K562 (cell line): ENCODE data around the gene RPL9. TPM values are rescaled to one million over a fixed set of nuclear protein-coding genes. Genes with fewer than 3 reads are reported as not detected.

ENCODE experiments used
- BACH1 ChIP-seq: fragments of 200-800 bp; sonication (Bioruptor generic); IDR thresholded peaks from 2 replicates; pipeline ENCODE4 v1.6.1; 2016; ENCODE audit warnings: missing genetic modification characterization, missing compliant biosample characterization
- CEBPG ChIP-seq, 3 experiments: fragments of 200-800 bp in 1 of 3; sonication (Bioruptor generic) in 1 of 3; sonication (generic) in 1 of 3; formaldehyde crosslinking in 1 of 3; IDR thresholded peaks in 2 of 3; conservative IDR thresholded peaks in 1 of 3; 2 replicates each; pipeline versions ENCODE4 v1.6.1 to v1.8.0; 2016 to 2022; ENCODE audit warnings: missing compliant biosample characterization in 2 of 3, missing genetic modification characterization in 2 of 3, mild to moderate bottlenecking in 1 of 3, missing genetic modification reagents in 1 of 3
- CSDE1 ChIP-seq, 2 experiments: fragments of 450-650 bp; IDR thresholded peaks; 2 replicates each; pipeline ENCODE4 v1.6.1; 2016; ENCODE audit warnings: mild to moderate bottlenecking in 1 of 2
- EP400 ChIP-seq: fragments of 450-650 bp; IDR thresholded peaks from 2 replicates; pipeline ENCODE4 v1.6.1; 2017; ENCODE audit warnings: antibody characterized with exemption, mild to moderate bottlenecking, moderate library complexity
- ETV1 ChIP-seq: fragments of 450-650 bp; conservative IDR thresholded peaks from 2 replicates; pipeline ENCODE4 v1.6.1; 2016; ENCODE audit warnings: missing genetic modification characterization, control low read depth, low read depth, missing compliant biosample characterization
- ILF3 ChIP-seq: fragments of 450-650 bp; IDR thresholded peaks from 2 replicates; pipeline ENCODE4 v1.6.1; 2018; ENCODE audit warnings: antibody characterized with exemption, mild to moderate bottlenecking, moderate library complexity, borderline replicate concordance
- JUN ChIP-seq, 2 experiments: sonication (generic) in 1 of 2; formaldehyde crosslinking in 1 of 2; IDR thresholded peaks; 2 replicates each; pipeline versions ENCODE4 v1.6.1 to v1.8.0; 2012 to 2022; ENCODE audit warnings: borderline replicate concordance in 2 of 2, mild to moderate bottlenecking in 2 of 2, improper control_type of control experiment in 1 of 2, low read depth in 1 of 2, low read length in 1 of 2, missing genetic modification reagents in 1 of 2
- MEIS2 ChIP-seq: fragments of 450-650 bp; IDR thresholded peaks from 2 replicates; pipeline ENCODE4 v1.6.1; 2014; ENCODE audit warnings: mild to moderate bottlenecking; ENCODE audit not compliant: partially characterized antibody
- NR1H2 ChIP-seq: sonication (generic); formaldehyde crosslinking; IDR thresholded peaks from 2 replicates; pipeline ENCODE4 v1.4.0; 2020; ENCODE audit warnings: mild to moderate bottlenecking, missing genetic modification reagents
- NR2F6 ChIP-seq: fragments of 450-650 bp; formaldehyde crosslinking; IDR thresholded peaks from 2 replicates; pipeline ENCODE4 v1.4.0; 2020; ENCODE audit warnings: mild to moderate bottlenecking
- PHF20 ChIP-seq: fragments of 450-650 bp; IDR thresholded peaks from 2 replicates; pipeline ENCODE4 v1.6.1; 2018; ENCODE audit not compliant: partially characterized antibody
- PHF21A ChIP-seq: fragments of 450-650 bp; IDR thresholded peaks from 2 replicates; pipeline ENCODE4 v1.6.1; 2017; ENCODE audit warnings: low read depth, borderline replicate concordance
- SIN3A ChIP-seq, 2 experiments: fragments of 150-350 bp in 1 of 2; IDR thresholded peaks; 2 replicates each; pipeline ENCODE4 v1.6.1; 2011 to 2016; ENCODE audit warnings: borderline replicate concordance in 2 of 2, low read depth in 2 of 2, low read length in 2 of 2, mild to moderate bottlenecking in 2 of 2, moderate library complexity in 2 of 2; ENCODE audit not compliant: control insufficient read depth in 1 of 2
- SIN3B ChIP-seq: fragments of 450-650 bp; IDR thresholded peaks from 2 replicates; pipeline ENCODE4 v1.6.1; 2017; ENCODE audit warnings: low read depth, mild to moderate bottlenecking, moderate library complexity
- SLC30A9 ChIP-seq: fragments of 250-450 bp; sonication (Bioruptor Pico); IDR thresholded peaks from 2 replicates; pipeline ENCODE4 v1.8.0; 2022; ENCODE audit warnings: mild to moderate bottlenecking, moderate library complexity
- SRSF3 ChIP-seq: fragments of 200-400 bp; formaldehyde crosslinking; IDR thresholded peaks from 2 replicates; pipeline ENCODE4 v1.6.1; 2016; ENCODE audit warnings: mild to moderate bottlenecking, low read length, moderate library complexity; ENCODE audit not compliant: insufficient read depth
- TRIM28 ChIP-seq: fragments of 450-650 bp; IDR thresholded peaks from 2 replicates; pipeline ENCODE4 v1.6.1; 2017
- YY1 ChIP-seq, 3 experiments: IDR thresholded peaks; 2 replicates each; pipeline ENCODE4 v1.6.1; 2011; ENCODE audit warnings: low read length in 2 of 3, mild to moderate bottlenecking in 2 of 3, moderate library complexity in 2 of 3, borderline replicate concordance in 1 of 3, control low read depth in 1 of 3, low read depth in 1 of 3; ENCODE audit not compliant: insufficient read depth in 3 of 3, insufficient replicate concordance in 2 of 3, control insufficient read depth in 1 of 3, insufficient read length in 1 of 3; ENCODE audit errors: extremely low read depth in 1 of 3
- ZBTB26 ChIP-seq: fragments of 450-650 bp; formaldehyde crosslinking; IDR thresholded peaks from 2 replicates; pipeline ENCODE4 v1.4.0; 2022; ENCODE audit warnings: missing genetic modification characterization
- ZFP91 ChIP-seq: sonication (generic); formaldehyde crosslinking; IDR thresholded peaks from 2 replicates; pipeline ENCODE4 v1.8.0; 2022; ENCODE audit warnings: mild to moderate bottlenecking, missing genetic modification reagents
- ZNF436 ChIP-seq: fragments of 250-450, 450-650 bp; sonication (Bioruptor Pico); formaldehyde crosslinking; IDR thresholded peaks from 2 replicates; pipeline ENCODE4 v1.7.0; 2020; ENCODE audit warnings: mild to moderate bottlenecking
- polyA plus RNA-seq, 8 experiments: library from polyadenylated mRNA; depleted of rRNA in 4 of 8; stranded (reverse) in 5 of 8; unstranded in 3 of 8; fragments of >200 nt; fragmentation: Nextera tagmentation in 2 of 8; fragmentation: Illumina TruSeq in 1 of 8; extraction: Ambion mirVana in 2 of 8; extraction: Trizol in 1 of 8; gene quantifications; 2 replicates each; pipeline versions ENCODE4 v1.2.1 to v1.2.3, GENCODE V29; 2011 to 2014; ENCODE audit warnings: inconsistent platforms in 1 of 8, missing spikeins in 1 of 8
- total RNA-seq, 7 experiments: library from RNA; depleted of rRNA in 6 of 7; stranded (reverse); fragments of >200 nt in 6 of 7; fragmentation: Illumina TruSeq in 2 of 7; extraction: Trizol in 2 of 7; gene quantifications; 2 replicates each; pipeline versions ENCODE4 v1.2.1 to v1.2.3, GENCODE V29; 2011 to 2021; ENCODE audit warnings: low replicate concordance in 1 of 7

The RPL9 gene
- total and polyA plus RNA-seq, 9 of the 15 experiments (the other 6 are each of a cell fraction or from before 2014, with no cell fraction given) = 1,925 to 5,178 (median 3,033) TPM

- TF ChIP-seq SIN3A (IDR thresholded peaks at IDR 0.05; ENCODE audit: borderline replicate concordance in 2 of 2, control insufficient read depth in 1 of 2, low read depth in 2 of 2, low read length in 2 of 2) (no peak), ZFP91 (CRISPR knock-in tag) (peak; percentile 89), JUN (IDR thresholded peaks at IDR 0.05; ENCODE audit: borderline replicate concordance, low read depth, low read length) (peak; percentile 93), JUN (CRISPR knock-in tag; IDR thresholded peaks at IDR 0.05; ENCODE audit: borderline replicate concordance) (no peak), CEBPG (CRISPR knock-in tag; IDR thresholded peaks at IDR 0.05) (peak; percentile 72), CEBPG (tag; conservative IDR thresholded peaks at IDR 0.05 in 1 of 2, IDR thresholded peaks at IDR 0.05 in 1 of 2) (peak; percentile 51 to 85; a peak in 3 of 4 replicates), SIN3B (no peak), ZBTB26 (CRISPR knock-in tag) (no peak), NR2F6 (CRISPR knock-in tag) (no peak), SRSF3 (no peak), PHF20 (peak; percentile 92), CSDE1 (IDR thresholded peaks at IDR 0.05) (0 out of 4 replicates have a peak, but pooled peaks of 1 of the 2 experiments have one; percentile 52), PHF21A (no peak), YY1 (IDR thresholded peaks at IDR 0.05; ENCODE audit: borderline replicate concordance in 1 of 3, control insufficient read depth in 1 of 3, extremely low read depth in 1 of 3, insufficient read depth in 3 of 3, insufficient read length in 1 of 3, insufficient replicate concordance in 2 of 3, low read depth in 1 of 3, low read length in 2 of 3) (peak in 1 of 3 experiments; percentile 85), TRIM28 (no peak), MEIS2 (peak; percentile 43), ILF3 (no peak), ZNF436 (CRISPR knock-in tag) (no peak), SLC30A9 (CRISPR knock-in tag) (no peak), BACH1 (tag) (peak; percentile 75), NR1H2 (CRISPR knock-in tag) (no peak), ETV1 (tag) (no peak), EP400 (peak; percentile 71)
Measured at GRCh38 chr4:39464886-39465501, 6.3 kb upstream of the RPL9 start (continued).
